NK-92 treated with Interleukin-12 subunit alpha and Interleukin-12 subunit beta, amount 100 ng/mL, for 24 hours (cell line): ENCODE measurements around the gene UNC13D.

Source experiments
- DNase-seq: peaks from one replicate; lab custom pipeline; 2025; lab: John Stamatoyannopoulos, UW

The UNC13D gene

GRCh38 chr17:75834279-75834920 lies 9.8 kb downstream of the UNC13D start:
- DNase-seq = no peak

- DNase-seq = no peak
Observed at GRCh38 chr17:75832652-75833400, 11.4 kb downstream of the UNC13D start.

- no peak for DNase-seq
Observed at GRCh38 chr17:75832164-75832651, 12.0 kb downstream of the UNC13D start.

GRCh38 chr17:75831032-75831571 lies 13.1 kb downstream of the UNC13D start:
- no peak for DNase-seq

- no peak for DNase-seq
Observed at GRCh38 chr17:75830164-75831031, 13.8 kb downstream of the UNC13D start.

GRCh38 chr17:75829747-75830146 lies 14.5 kb downstream of the UNC13D start:
- DNase-seq = no peak

GRCh38 chr17:75828741-75829140 lies 15.5 kb downstream of the UNC13D start:
- no peak for DNase-seq

GRCh38 chr17:75828076-75828400 lies 16.2 kb downstream of the UNC13D start:
- DNase-seq = no peak

- DNase-seq = no peak
Observed at GRCh38 chr17:75827308-75828075, 16.7 kb downstream of the UNC13D start.

GRCh38 chr17:75826561-75827307 lies 17.5 kb downstream of the UNC13D start:
- DNase-seq = no peak

GRCh38 chr17:75825748-75826370 lies 18.3 kb downstream of the UNC13D start:
- DNase-seq = no peak

GRCh38 chr17:75825149-75825552 lies 19.1 kb downstream of the UNC13D start:
- no peak for DNase-seq

GRCh38 chr17:75824666-75825065 lies 19.5 kb downstream of the UNC13D start:
- DNase-seq = no peak

GRCh38 chr17:75824050-75824552 lies 20.1 kb downstream of the UNC13D start:
- no peak for DNase-seq

GRCh38 chr17:75823257-75824041 lies 20.8 kb downstream of the UNC13D start:
- no peak for DNase-seq

GRCh38 chr17:75822800-75823166 lies 21.4 kb downstream of the UNC13D start:
- no peak for DNase-seq

- no peak for DNase-seq
Observed at GRCh38 chr17:75822119-75822799, 21.9 kb downstream of the UNC13D start.

- no peak for DNase-seq
Observed at GRCh38 chr17:75821552-75821951, 22.7 kb downstream of the UNC13D start.
